ENCODE results near the gene MYBPC2.

DNA sequence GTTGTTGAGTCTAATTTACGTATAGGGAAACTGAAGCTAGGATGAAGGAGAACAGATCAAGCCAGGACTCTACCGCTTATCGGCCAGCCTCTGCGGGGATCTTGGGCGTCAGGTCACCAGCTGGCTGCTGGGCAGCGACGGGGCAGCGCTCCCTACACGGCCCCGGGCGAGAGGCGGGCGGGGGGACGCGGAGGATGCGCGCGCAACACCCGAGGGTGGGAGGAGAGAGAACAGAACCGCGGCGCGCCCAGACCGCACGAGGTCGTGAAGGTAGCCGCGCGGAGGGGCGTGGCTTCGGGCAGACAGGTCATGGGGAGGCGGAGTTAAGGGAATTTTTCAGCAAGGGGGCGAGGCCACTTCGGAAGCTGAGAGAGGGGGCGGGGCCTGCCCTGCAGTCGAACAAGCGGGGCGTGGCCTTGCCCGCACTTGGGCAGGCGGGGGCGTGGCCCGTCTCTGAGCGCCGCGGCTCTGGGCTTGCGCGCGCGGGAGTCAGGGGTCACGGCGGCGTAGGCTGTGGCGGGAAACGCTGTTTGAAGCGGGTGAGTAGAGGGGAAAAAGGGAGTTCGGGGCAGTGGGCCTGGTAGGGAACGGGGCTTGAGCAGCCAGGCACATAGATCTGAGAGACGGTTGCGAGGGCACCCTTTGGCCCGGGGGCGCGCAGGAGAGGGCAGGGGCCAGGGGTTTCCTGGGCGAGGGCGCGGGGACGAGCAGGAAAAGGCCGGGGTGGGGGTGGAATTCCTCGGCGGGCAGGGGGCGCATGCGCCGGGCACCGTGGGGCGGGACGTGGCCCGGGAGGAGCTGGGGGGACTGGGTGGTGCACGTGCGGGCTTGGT, 48.6 kb upstream of the MYBPC2 start, which contains the start of gene POLD1:
- TF ChIP-seq, protein P1, sequence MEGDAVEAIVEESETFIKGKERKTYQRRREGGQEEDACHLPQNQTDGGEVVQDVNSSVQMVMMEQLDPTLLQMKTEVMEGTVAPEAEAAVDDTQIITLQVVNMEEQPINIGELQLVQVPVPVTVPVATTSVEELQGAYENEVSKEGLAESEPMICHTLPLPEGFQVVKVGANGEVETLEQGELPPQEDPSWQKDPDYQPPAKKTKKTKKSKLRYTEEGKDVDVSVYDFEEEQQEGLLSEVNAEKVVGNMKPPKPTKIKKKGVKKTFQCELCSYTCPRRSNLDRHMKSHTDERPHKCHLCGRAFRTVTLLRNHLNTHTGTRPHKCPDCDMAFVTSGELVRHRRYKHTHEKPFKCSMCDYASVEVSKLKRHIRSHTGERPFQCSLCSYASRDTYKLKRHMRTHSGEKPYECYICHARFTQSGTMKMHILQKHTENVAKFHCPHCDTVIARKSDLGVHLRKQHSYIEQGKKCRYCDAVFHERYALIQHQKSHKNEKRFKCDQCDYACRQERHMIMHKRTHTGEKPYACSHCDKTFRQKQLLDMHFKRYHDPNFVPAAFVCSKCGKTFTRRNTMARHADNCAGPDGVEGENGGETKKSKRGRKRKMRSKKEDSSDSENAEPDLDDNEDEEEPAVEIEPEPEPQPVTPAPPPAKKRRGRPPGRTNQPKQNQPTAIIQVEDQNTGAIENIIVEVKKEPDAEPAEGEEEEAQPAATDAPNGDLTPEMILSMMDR (IDR thresholded peaks at IDR 0.05), result no peak
- no peak for TF ChIP-seq ZFX (IDR thresholded peaks at IDR 0.05; ENCODE audit: borderline replicate concordance)

All from 22Rv1 (cell line).